GM23338 (cell line): Measurements from ENCODE around the gene CALML3. TPM values are rescaled to one million over a fixed set of nuclear protein-coding genes. Genes with fewer than 3 reads are reported as not detected.

ENCODE experiments used
- ATAC-seq: fragments of 200-7000 bp; cut with Tn5 transposase; 3 replicates; pipeline ENCODE4 v1.9.1; 2020
- DNase-seq: peaks from one replicate; pipeline ENCODE4 v3.0.0-alpha.2; 2015; ENCODE audit warnings: low spot score
- H2AFZ ChIP-seq: fragments of 200-600 bp; sonication (generic); 2 replicates; pipeline ENCODE4 v1.8.0; 2016; ENCODE audit warnings: antibody characterized with exemption, mild to moderate bottlenecking, moderate library complexity
- H3F3A ChIP-seq: fragments of 200-600 bp; sonication (generic); replicated peaks from 2 replicates; pipeline ENCODE4 v1.8.0; 2017; ENCODE audit warnings: antibody characterized with exemption, mixed run types, low read depth
- H3K27ac ChIP-seq: fragments of 200-600 bp; sonication (generic); 2 replicates; pipeline ENCODE4 v1.6.1; 2016; ENCODE audit warnings: low read depth
- H3K27me3 ChIP-seq: fragments of 200-600 bp; sonication (generic); 2 replicates; pipeline ENCODE4 v1.8.0; 2016; ENCODE audit warnings: mild to moderate bottlenecking, mixed run types, moderate library complexity; ENCODE audit not compliant: insufficient read depth
- H3K36me3 ChIP-seq: fragments of 200-600 bp; sonication (generic); 2 replicates; pipeline ENCODE4 v1.8.0; 2016; ENCODE audit warnings: mild to moderate bottlenecking; ENCODE audit not compliant: insufficient read depth
- H3K4me1 ChIP-seq: fragments of 200-600 bp; sonication (generic); 2 replicates; pipeline ENCODE4 v1.8.0; 2016; ENCODE audit warnings: mild to moderate bottlenecking, moderate library complexity; ENCODE audit not compliant: insufficient read depth
- H3K4me2 ChIP-seq: fragments of 200-600 bp; sonication (generic); 2 replicates; pipeline ENCODE4 v1.7.1; 2017; ENCODE audit warnings: mixed run types
- H3K4me3 ChIP-seq: fragments of 200-600 bp; sonication (generic); 2 replicates; pipeline ENCODE4 v1.6.1; 2016; ENCODE audit warnings: mixed run types
- H3K79me2 ChIP-seq: fragments of 200-600 bp; sonication (generic); replicated peaks from 2 replicates; pipeline ENCODE4 v1.8.0; 2017; ENCODE audit warnings: mild to moderate bottlenecking; ENCODE audit not compliant: insufficient read depth
- H3K9me2 ChIP-seq: fragments of 200-600 bp; sonication (generic); 2 replicates; pipeline ENCODE4 v1.8.0; 2017; ENCODE audit not compliant: insufficient read depth
- H4K20me1 ChIP-seq: fragments of 200-600 bp; sonication (generic); replicated peaks from 2 replicates; pipeline ENCODE4 v1.8.0; 2017; ENCODE audit warnings: mild to moderate bottlenecking; ENCODE audit not compliant: insufficient read depth
- H3K27ac Mint-ChIP-seq: 2 replicates; pipeline ENCODE4 v1.8.0; 2020; ENCODE audit warnings: inconsistent platforms, mild to moderate bottlenecking, moderate library complexity, mixed read lengths
- H3K27me3 Mint-ChIP-seq: 3 replicates; pipeline ENCODE4 v1.8.0; 2022; ENCODE audit warnings: low read depth, mild to moderate bottlenecking, moderate library complexity, mixed read lengths, inconsistent platforms; ENCODE audit not compliant: insufficient read depth, poor library complexity
- H3K36me3 Mint-ChIP-seq: 3 replicates; pipeline ENCODE4 v1.8.0; 2021; ENCODE audit warnings: low read depth, mild to moderate bottlenecking, inconsistent platforms, moderate library complexity, mixed read lengths
- H3K4me1 Mint-ChIP-seq: 3 replicates; pipeline ENCODE4 v1.8.0; 2020; ENCODE audit warnings: mild to moderate bottlenecking, inconsistent platforms, mixed read lengths
- H3K4me3 Mint-ChIP-seq: 3 replicates; pipeline ENCODE4 v1.8.0; 2021; ENCODE audit warnings: moderate library complexity, mild to moderate bottlenecking, inconsistent platforms, mixed read lengths
- H3K9me3 Mint-ChIP-seq: 3 replicates; pipeline ENCODE4 v1.8.0; 2020; ENCODE audit warnings: moderate library complexity, mild to moderate bottlenecking, inconsistent platforms, mixed read lengths
- CREB1 ChIP-seq: fragments of 250-450 bp; sonication (Bioruptor Pico); IDR thresholded peaks from 2 replicates; pipeline ENCODE4 v1.5.0; 2020; ENCODE audit warnings: low read depth, mild to moderate bottlenecking, moderate library complexity
- CTCF ChIP-seq, 2 experiments: fragments of 200-600 bp in 1 of 2; sonication (generic) in 1 of 2; conservative IDR thresholded peaks; 2 replicates each; pipeline versions ENCODE4 v1.5.1 to v1.6.1; 2016 to 2017; ENCODE audit warnings: antibody characterized with exemption in 2 of 2, low read depth in 2 of 2, mild to moderate bottlenecking in 2 of 2, moderate library complexity in 1 of 2
- ETS1 ChIP-seq: IDR thresholded peaks from 2 replicates; pipeline ENCODE4 v1.6.1; 2016; ENCODE audit warnings: antibody characterized with exemption
- EZH2 ChIP-seq: fragments of 200-600 bp; sonication (generic); IDR thresholded peaks from one replicate; pipeline ENCODE4 v1.8.0; 2017; ENCODE audit warnings: antibody characterized with exemption, mild to moderate bottlenecking, low read depth; ENCODE audit not compliant: unreplicated experiment
- EZH2phosphoT487 ChIP-seq: fragments of 200-600 bp; sonication (generic); IDR thresholded peaks from one replicate; pipeline ENCODE4 v1.8.1; 2018; ENCODE audit warnings: antibody characterized with exemption; ENCODE audit not compliant: unreplicated experiment
- JUNB ChIP-seq: IDR thresholded peaks from one replicate; pipeline ENCODE4 v1.6.1; 2016; ENCODE audit warnings: antibody characterized with exemption; ENCODE audit not compliant: unreplicated experiment
- NANOG ChIP-seq: IDR thresholded peaks from 2 replicates; pipeline ENCODE4 v1.6.1; 2016; ENCODE audit warnings: antibody characterized with exemption, borderline replicate concordance
- POLR2AphosphoS5 ChIP-seq: IDR thresholded peaks from 2 replicates; pipeline ENCODE4 v1.6.1; 2016; ENCODE audit warnings: antibody characterized with exemption, low read depth
- REST ChIP-seq: IDR thresholded peaks from one replicate; pipeline ENCODE4 v1.6.1; 2018; ENCODE audit warnings: antibody characterized with exemption; ENCODE audit not compliant: unreplicated experiment
- STAT1 ChIP-seq: IDR thresholded peaks from one replicate; pipeline ENCODE4 v1.6.1; 2016; ENCODE audit warnings: antibody characterized with exemption; ENCODE audit not compliant: unreplicated experiment
- ZNF114 ChIP-seq: fragments of 250-450 bp; sonication (Bioruptor Pico); IDR thresholded peaks from 2 replicates; pipeline ENCODE4 v1.5.0; 2020; ENCODE audit warnings: mild to moderate bottlenecking, moderate library complexity
- ZNF331 ChIP-seq: fragments of 250-450 bp; sonication (Bioruptor Pico); IDR thresholded peaks from 2 replicates; pipeline ENCODE4 v1.5.0; 2020; ENCODE audit warnings: low read depth, mild to moderate bottlenecking, moderate library complexity
- ZNF462 ChIP-seq: fragments of 250-450 bp; sonication (Bioruptor Pico); IDR thresholded peaks from 2 replicates; pipeline ENCODE4 v1.5.0; 2020; ENCODE audit warnings: mild to moderate bottlenecking, moderate library complexity
- polyA plus RNA-seq: library from polyadenylated mRNA; unstranded; fragments of >200 nt; fragmentation: Nextera tagmentation; extraction: Ambion mirVana; gene quantifications from 2 replicates; pipeline ENCODE4 v1.2.1, GENCODE V29; 2016
- total RNA-seq: library from RNA; depleted of rRNA; stranded (reverse); fragments of >200 nt; shearing (Covaris generic); gene quantifications from 2 replicates; pipeline ENCODE4 v1.2.3, GENCODE V29; 2014

Gene CALML3
- total and polyA plus RNA-seq, 2 experiments from 2014 or later = not detected

- H3K27me3 ChIP-seq = no peaks in the 10 kb centered on the region
- Mint-ChIP-seq H3K4me1 (peaks cover 9% of the 10 kb centered on the region), H3K27ac (peak overlapping the region; percentile 84; the same call in 1 of the 2 replicates), H3K4me3 (peak overlapping the region; percentile 35; the same call in 1 of the 3 replicates), H3K9me3 (peaks cover 4% of the 10 kb centered on the region), H3K36me3 (peaks cover 3% of the 10 kb centered on the region), H3K27me3 (peaks cover 18% of the 10 kb centered on the region)
- ATAC-seq (no peak), DNase-seq (no peak)
- TF ChIP-seq NANOG (no peak), POLR2AphosphoS5 (no peak), ZNF114 (CRISPR knock-in tag) (no peak), CREB1 (no peak), ZNF331 (CRISPR knock-in tag) (no peak), CTCF (conservative IDR thresholded peaks at IDR 0.05; ENCODE audit: low read depth in 2 of 2) (no peak), STAT1 (no peak), JUNB (no peak), ZNF462 (CRISPR knock-in tag) (no peak), EZH2 (no peak), ETS1 (no peak), EZH2phosphoT487 (no peak), REST (no peak)
- no peaks in the 10 kb centered on the region for H3K79me2 ChIP-seq
- H3K4me1 ChIP-seq = peaks cover 13% of the 10 kb centered on the region
- H3K36me3 ChIP-seq = no peaks in the 10 kb centered on the region
- H3K4me2 ChIP-seq = peak overlapping the region; percentile 69; the same call in 1 of the 2 replicates
- no peak overlapping the region for H3K4me3 ChIP-seq
- H2AFZ ChIP-seq = peak overlapping the region; percentile 56
- peak overlapping the region; percentile 98; the same call in 1 of the 2 replicates for H3K27ac ChIP-seq
- H3F3A ChIP-seq = peaks cover 8% of the 10 kb centered on the region; the same call in 1 of the 2 replicates
- no peaks in the 10 kb centered on the region for H3K9me2 ChIP-seq
- no peaks in the 10 kb centered on the region for H4K20me1 ChIP-seq
Observed at GRCh38 chr10:5477948-5478693, 46.6 kb upstream of the CALML3 start.
